ENCODE results near the gene DDAH2.

The DDAH2 gene

DNA sequence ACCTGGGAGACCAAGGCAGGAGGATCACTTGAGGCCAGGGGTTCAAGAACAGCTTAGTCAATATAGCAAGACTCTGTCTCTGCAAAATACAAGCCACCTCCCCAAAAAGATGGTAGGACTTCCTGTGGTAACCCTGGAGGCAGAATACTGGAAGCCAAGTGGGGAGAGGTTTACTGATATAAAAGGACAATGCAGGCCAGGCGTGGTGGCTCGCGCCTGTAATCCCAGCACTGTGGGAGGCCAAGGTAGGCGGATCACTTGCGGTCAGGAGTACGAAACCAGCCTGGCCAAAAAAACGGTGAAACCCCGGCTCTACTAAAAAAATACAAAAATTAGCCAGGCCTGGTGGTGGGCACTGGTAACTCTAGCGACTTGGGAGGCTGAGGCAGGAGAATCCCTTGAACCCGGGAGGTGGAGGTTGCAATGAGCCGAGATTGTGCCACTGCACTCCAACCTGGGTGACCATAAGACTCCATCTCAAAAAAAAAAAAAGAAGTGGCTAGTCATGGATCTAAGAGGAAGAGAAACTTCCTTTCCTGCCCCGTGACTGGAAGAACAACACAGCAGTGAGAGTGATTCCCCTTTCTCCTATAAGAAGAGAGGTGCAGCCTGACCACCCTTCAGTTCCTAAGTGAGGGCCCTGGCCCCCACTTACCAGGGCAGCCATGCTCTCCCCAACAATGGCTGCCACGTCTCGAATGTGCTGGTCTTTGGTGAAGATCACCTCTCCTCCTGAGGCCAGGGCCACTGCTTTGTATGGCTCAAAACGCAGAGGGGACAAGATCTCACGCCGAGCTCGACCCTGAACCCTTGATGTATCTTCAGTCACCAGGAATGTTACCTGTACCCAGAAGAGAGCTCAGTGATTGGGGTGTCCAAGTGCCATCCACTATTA, 39.5 kb upstream of the DDAH2 start:
- Histone ChIP-seq H3K4me1 (ENCODE audit: control insufficient read depth, low read depth, low read length) (peaks cover 3% of the 10 kb centered on the region), H3K9ac (ENCODE audit: low read length) (no peak overlapping the region)

DNA sequence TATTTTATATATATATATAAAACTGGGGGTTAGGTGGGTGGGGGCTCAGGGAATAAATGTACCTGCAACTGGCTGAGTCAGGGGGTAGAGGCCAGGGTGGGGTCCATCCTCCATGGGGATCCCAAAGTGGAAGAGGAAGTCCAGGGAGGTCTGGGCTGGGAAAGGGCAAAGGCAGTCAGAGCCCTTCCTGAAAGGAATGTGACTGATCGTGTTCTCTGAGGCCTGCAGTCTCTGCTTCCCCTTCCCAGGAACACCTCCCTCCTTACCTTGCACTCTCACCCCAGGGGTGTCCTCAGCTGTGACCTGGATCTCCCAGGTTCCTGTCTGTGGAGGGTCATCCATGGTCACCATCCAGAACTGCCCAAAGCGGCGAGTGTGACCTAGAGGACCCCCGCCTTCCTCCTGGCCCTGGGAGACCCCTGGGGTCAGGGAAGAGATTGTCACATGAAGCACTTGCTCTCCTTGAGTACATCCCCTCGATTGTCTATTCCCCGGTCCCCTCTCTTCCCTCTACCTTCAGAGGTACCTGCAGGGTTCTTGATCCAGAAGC, 38.1 kb upstream of the DDAH2 start:
- Histone ChIP-seq H3K4me1 (ENCODE audit: control insufficient read depth, low read depth, low read length) (peaks cover 7% of the 10 kb centered on the region), H3K36me3 (ENCODE audit: control insufficient read depth, low read depth, low read length) (no peaks in the 10 kb centered on the region), H3K27ac (ENCODE audit: low read length) (no peak overlapping the region), H3K9me3 (ENCODE audit: control insufficient read depth, low read depth, low read length) (no peaks in the 10 kb centered on the region), H3K4me3 (ENCODE audit: low read length) (no peak overlapping the region), H3K9ac (ENCODE audit: low read length) (no peak overlapping the region), H3K27me3 (ENCODE audit: control insufficient read depth, insufficient read depth, low read length) (no peaks in the 10 kb centered on the region)

More for the DNA sequence above, 39.5 kb upstream of the DDAH2 start:
- H3K27ac ChIP-seq (ENCODE audit: low read length), result no peak overlapping the region
- H3K36me3 ChIP-seq (ENCODE audit: control insufficient read depth, low read depth, low read length), result no peaks in the 10 kb centered on the region
- H3K4me3 ChIP-seq (ENCODE audit: low read length), result no peak overlapping the region
- H3K9me3 ChIP-seq (ENCODE audit: control insufficient read depth, low read depth, low read length), result no peaks in the 10 kb centered on the region
- no peaks in the 10 kb centered on the region for H3K27me3 ChIP-seq (ENCODE audit: control insufficient read depth, insufficient read depth, low read length)

DNA sequence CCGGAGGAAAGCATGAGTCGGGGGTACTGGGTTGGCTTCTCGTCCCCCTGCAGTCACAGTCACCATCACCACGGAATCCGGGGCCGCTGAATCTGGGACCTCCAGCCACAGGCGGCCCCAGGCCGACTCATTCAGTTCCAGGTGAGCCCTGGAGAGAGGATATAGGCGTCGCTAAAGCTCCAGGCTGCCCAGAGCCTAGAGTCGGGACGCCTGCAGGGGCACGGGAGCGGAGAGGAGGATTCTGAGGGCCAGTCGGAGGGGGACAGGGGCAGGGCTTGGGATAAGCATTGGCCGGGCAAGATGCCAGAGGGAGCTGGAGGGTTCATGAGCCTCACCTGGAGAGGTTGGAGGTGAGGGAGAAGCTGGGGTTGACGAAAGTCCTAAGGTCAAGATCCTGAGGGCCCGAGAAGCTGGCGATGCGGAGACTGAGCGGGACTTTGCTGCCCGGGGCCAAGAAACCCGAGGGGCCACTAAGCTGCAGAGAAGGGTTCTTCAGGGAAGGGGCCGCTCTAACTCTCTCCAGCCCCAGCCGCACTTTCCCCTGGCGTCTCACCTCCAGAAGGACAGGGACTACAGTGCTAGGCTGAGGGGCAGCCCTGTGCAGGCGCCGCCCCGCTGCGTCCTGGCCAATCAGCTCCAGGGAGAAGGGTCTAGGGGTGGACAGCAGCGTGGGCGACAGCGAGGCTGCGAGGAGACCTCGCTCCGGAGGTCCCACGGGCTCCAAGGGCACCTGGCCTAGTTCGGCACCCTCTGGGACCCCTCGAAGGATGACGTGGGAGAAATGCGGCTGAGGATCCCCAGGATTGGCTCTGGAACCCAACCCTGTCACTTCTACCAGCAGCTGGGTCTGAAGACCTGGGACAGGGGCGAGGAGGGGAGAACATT, 37.1 kb upstream of the DDAH2 start:
- no peaks in the 10 kb centered on the region for H3K27me3 ChIP-seq (ENCODE audit: control insufficient read depth, insufficient read depth, low read length)
- peaks cover 7% of the 10 kb centered on the region for H3K4me1 ChIP-seq (ENCODE audit: control insufficient read depth, low read depth, low read length)
- H3K27ac ChIP-seq (ENCODE audit: low read length), result no peak overlapping the region
- peak overlapping the region; percentile 32 for H3K4me3 ChIP-seq (ENCODE audit: low read length)
- no peak overlapping the region for H3K9ac ChIP-seq (ENCODE audit: low read length)
- H3K36me3 ChIP-seq (ENCODE audit: control insufficient read depth, low read depth, low read length), result peaks cover 3% of the 10 kb centered on the region
- no peaks in the 10 kb centered on the region for H3K9me3 ChIP-seq (ENCODE audit: control insufficient read depth, low read depth, low read length)

DNA sequence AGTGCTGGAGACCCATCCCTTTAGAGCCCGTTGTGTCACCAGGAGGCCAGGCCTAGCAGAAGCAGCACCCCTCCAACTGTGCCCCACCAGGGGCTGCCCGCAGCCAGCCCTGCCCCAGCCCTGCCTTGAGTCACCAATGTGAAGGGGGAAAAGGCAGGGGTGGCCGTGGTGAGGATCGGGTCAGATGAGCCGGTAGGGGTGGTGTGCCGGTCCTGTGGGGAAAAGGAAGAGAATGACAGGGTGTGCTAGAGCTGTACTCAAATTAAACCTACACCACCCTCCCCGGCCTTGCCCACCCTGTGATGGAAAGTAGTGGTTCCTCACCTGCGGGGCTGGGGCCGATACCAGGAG, 36.4 kb upstream of the DDAH2 start:
- H3K4me3 ChIP-seq (ENCODE audit: low read length), result no peak overlapping the region
- no peak overlapping the region for H3K27ac ChIP-seq (ENCODE audit: low read length)
- H3K9me3 ChIP-seq (ENCODE audit: control insufficient read depth, low read depth, low read length), result no peaks in the 10 kb centered on the region
- H3K4me1 ChIP-seq (ENCODE audit: control insufficient read depth, low read depth, low read length), result peaks cover 7% of the 10 kb centered on the region
- H3K36me3 ChIP-seq (ENCODE audit: control insufficient read depth, low read depth, low read length), result peaks cover 3% of the 10 kb centered on the region
- H3K9ac ChIP-seq (ENCODE audit: low read length), result no peak overlapping the region
- no peaks in the 10 kb centered on the region for H3K27me3 ChIP-seq (ENCODE audit: control insufficient read depth, insufficient read depth, low read length)

DNA sequence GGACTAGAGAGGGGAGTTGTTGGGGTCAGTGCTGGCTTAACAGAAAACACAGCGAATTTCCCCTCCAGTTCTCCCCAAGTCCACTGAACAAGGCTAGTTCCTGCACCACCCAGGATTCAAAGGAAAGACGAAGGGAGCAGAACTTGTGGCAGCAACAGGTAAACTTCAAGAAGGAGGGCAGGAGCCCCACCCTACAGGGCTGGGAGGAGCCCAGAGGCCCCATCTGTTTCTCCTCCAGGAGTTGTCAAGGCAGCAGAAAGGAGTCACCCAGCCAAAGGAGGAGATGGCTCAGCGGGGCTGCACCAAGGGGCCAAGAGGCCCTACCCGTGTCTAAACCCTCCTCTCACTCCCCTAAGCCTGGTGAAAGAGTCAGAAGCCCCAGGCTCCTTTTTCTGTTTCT, 35.1 kb upstream of the DDAH2 start:
- Histone ChIP-seq H3K4me3 (ENCODE audit: low read length) (no peak overlapping the region), H3K27me3 (ENCODE audit: control insufficient read depth, insufficient read depth, low read length) (no peaks in the 10 kb centered on the region), H3K36me3 (ENCODE audit: control insufficient read depth, low read depth, low read length) (peaks cover 3% of the 10 kb centered on the region), H3K9ac (ENCODE audit: low read length) (no peak overlapping the region), H3K27ac (ENCODE audit: low read length) (no peak overlapping the region), H3K4me1 (ENCODE audit: control insufficient read depth, low read depth, low read length) (peaks cover 7% of the 10 kb centered on the region), H3K9me3 (ENCODE audit: control insufficient read depth, low read depth, low read length) (no peaks in the 10 kb centered on the region)

DNA sequence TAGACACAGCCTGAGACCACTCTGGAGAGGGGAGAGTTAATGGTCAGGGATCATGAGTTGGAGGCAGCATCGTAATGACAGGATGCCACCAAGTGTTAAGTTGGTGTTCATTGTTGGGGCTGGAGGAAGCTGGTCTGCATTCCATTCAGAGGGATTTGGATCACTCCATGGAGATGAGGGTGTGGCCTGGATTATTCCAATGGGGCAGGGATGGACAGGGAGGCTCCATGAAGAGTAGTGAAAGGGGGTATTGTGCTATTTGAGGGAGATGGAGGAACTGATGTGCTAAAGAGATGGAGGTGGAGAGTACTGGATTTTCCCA, 34.5 kb upstream of the DDAH2 start:
- H3K9me3 ChIP-seq (ENCODE audit: control insufficient read depth, low read depth, low read length), result no peaks in the 10 kb centered on the region
- H3K36me3 ChIP-seq (ENCODE audit: control insufficient read depth, low read depth, low read length), result peaks cover 3% of the 10 kb centered on the region
- no peaks in the 10 kb centered on the region for H3K27me3 ChIP-seq (ENCODE audit: control insufficient read depth, insufficient read depth, low read length)
- H3K27ac ChIP-seq (ENCODE audit: low read length), result no peak overlapping the region
- no peak overlapping the region for H3K4me3 ChIP-seq (ENCODE audit: low read length)
- H3K9ac ChIP-seq (ENCODE audit: low read length), result no peak overlapping the region
- peaks cover 7% of the 10 kb centered on the region for H3K4me1 ChIP-seq (ENCODE audit: control insufficient read depth, low read depth, low read length)

DNA sequence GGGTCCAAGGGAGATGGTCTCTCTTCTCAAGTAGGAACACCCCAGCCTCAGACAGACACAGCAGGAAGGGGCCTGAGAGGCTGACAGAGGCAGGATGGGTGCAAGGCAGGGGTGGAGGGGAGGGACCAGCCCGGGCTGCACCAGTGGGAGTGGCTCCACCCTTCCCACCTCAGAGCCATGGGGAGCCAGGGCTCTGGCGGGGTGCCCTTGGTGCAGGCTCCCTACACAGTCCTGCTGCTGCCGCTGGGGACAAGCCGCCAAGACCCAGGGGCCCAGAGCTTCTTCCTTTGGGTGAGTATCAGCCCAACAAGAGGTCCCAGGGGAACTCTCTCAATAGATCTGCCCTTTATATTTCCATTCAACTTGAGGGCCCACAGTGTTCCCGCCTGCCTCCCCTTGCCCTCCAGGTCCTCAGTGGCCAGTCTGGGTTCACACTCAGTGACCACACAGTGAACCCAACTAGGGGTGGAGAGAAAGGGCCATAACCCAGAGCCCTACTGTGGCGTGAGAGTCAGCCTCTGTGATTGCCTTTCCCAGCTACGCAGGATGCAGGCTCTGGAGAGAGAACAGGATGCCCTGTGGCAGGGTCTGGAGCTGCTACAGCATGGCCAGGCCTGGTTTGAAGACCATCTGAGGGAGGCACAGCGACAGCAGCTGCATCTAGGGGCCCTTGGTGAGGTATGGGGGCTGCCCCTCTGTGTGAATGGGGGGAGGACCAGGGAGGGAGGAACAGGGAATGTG, 33.9 kb upstream of the DDAH2 start:
- H3K27me3 ChIP-seq (ENCODE audit: control insufficient read depth, insufficient read depth, low read length), result no peaks in the 10 kb centered on the region
- H3K27ac ChIP-seq (ENCODE audit: low read length), result no peak overlapping the region
- H3K36me3 ChIP-seq (ENCODE audit: control insufficient read depth, low read depth, low read length), result peaks cover 3% of the 10 kb centered on the region
- peaks cover 7% of the 10 kb centered on the region for H3K4me1 ChIP-seq (ENCODE audit: control insufficient read depth, low read depth, low read length)
- H3K4me3 ChIP-seq (ENCODE audit: low read length), result no peak overlapping the region
- H3K9ac ChIP-seq (ENCODE audit: low read length), result no peak overlapping the region
- H3K9me3 ChIP-seq (ENCODE audit: control insufficient read depth, low read depth, low read length), result no peaks in the 10 kb centered on the region

DNA sequence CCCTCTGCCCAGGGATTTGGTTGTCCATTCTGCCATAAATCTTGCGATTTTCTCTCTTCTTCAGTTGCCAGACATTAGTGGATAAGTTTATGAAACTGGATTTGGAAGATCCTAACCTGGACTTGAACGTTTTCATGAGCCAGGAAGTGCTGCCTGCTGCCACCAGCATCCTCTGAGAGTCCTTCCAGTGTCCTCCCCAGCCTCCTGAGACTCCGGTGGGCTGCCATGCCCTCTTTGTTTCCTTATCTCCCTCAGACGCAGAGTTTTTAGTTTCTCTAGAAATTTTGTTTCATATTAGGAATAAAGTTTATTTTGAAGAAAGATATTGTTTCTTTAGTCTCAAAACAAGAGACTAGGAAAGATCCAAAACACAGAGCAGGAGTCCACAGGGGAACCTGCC, 33.3 kb upstream of the DDAH2 start, which contains the start of gene SAPCD1:
Gene SAPCD1, plus strand, starts transcription at position 301 of the 400 bp plus-strand sequence. CDS start 399 bp downstream, outside the sequence.
- no peak within 1 kb of the TSS for H3K9ac ChIP-seq (ENCODE audit: low read length)
- no peak within 1 kb of the TSS for H3K27ac ChIP-seq (ENCODE audit: low read length)
- no peak within 1 kb of the TSS for H3K4me3 ChIP-seq (ENCODE audit: low read length)
- no peaks in the 10 kb centered on the region for H3K27me3 ChIP-seq (ENCODE audit: control insufficient read depth, insufficient read depth, low read length)
- H3K36me3 ChIP-seq (ENCODE audit: control insufficient read depth, low read depth, low read length), result peaks cover 3% of the 10 kb centered on the region
- peaks cover 7% of the 10 kb centered on the region for H3K4me1 ChIP-seq (ENCODE audit: control insufficient read depth, low read depth, low read length)
- no peaks in the 10 kb centered on the region for H3K9me3 ChIP-seq (ENCODE audit: control insufficient read depth, low read depth, low read length)

DNA sequence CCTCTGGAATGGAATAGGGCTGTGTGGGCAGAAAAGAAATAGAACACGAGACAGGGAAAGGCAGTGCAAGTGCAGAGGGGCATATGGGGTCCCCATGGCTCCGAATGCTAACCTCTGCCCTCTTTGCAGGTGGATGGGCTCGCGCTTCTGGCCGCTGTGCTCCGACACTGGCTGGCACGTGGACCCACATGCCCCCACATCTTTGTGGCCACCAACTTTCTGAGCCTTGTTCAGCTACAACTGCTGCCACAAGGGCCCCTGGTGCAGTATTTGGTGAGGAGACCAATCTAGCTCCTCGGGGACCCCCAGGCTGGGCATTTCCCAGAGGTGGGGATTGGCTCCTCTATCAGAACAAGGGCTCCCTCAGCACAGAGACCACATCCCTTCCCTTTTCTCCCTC, 32.2 kb upstream of the DDAH2 start:
- Histone ChIP-seq H3K9me3 (ENCODE audit: control insufficient read depth, low read depth, low read length) (no peaks in the 10 kb centered on the region), H3K36me3 (ENCODE audit: control insufficient read depth, low read depth, low read length) (peaks cover 3% of the 10 kb centered on the region), H3K27me3 (ENCODE audit: control insufficient read depth, insufficient read depth, low read length) (no peaks in the 10 kb centered on the region), H3K9ac (ENCODE audit: low read length) (no peak overlapping the region), H3K4me1 (ENCODE audit: control insufficient read depth, low read depth, low read length) (peaks cover 7% of the 10 kb centered on the region), H3K27ac (ENCODE audit: low read length) (no peak overlapping the region), H3K4me3 (ENCODE audit: low read length) (no peak overlapping the region)

DNA sequence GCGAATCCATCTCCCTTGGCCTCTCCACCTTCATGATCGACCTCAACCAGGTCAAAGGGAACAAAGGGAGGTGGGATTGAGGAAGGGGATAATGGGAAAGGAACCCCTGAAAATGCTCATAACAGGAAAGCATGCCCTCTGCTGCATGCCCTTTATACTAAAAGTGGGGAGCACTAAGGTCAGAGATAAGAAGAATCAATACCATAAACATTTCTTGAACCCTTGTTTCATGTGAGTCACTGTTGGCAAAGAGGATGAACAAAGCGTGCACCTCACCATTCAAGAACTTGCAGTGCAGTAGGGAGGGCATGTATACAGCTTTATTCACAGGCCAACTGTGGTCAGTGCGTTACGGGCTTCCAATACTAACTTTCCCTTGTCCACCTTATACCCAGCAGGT, 31.7 kb upstream of the DDAH2 start:
- H3K4me3 ChIP-seq (ENCODE audit: low read length), result no peak overlapping the region
- no peak overlapping the region for H3K9ac ChIP-seq (ENCODE audit: low read length)
- peaks cover 7% of the 10 kb centered on the region for H3K4me1 ChIP-seq (ENCODE audit: control insufficient read depth, low read depth, low read length)
- peaks cover 3% of the 10 kb centered on the region for H3K36me3 ChIP-seq (ENCODE audit: control insufficient read depth, low read depth, low read length)
- no peaks in the 10 kb centered on the region for H3K9me3 ChIP-seq (ENCODE audit: control insufficient read depth, low read depth, low read length)
- H3K27ac ChIP-seq (ENCODE audit: low read length), result no peak overlapping the region
- no peaks in the 10 kb centered on the region for H3K27me3 ChIP-seq (ENCODE audit: control insufficient read depth, insufficient read depth, low read length)

DNA sequence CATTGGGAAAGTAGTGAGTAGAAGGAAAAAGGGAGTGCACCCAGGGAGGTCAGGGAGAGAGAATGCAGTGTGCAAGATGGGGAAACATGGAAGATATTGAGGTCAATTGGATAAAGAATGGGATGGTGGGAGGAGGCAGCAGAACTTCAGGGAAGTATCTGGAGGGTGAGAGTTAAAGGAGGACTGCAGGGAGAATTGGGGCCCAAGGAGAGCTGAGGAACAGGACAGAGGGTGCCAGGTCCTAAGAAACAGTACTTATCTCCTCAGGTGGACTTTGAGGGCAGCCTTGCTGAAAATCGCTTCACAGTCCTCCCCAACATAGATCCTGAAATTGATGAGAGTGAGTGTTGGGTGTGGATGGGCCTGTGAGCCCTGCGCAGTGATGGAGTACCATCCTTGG, 29.2 kb upstream of the DDAH2 start:
- Histone ChIP-seq H3K9ac (ENCODE audit: low read length) (no peak overlapping the region), H3K4me1 (ENCODE audit: control insufficient read depth, low read depth, low read length) (peaks cover 3% of the 10 kb centered on the region), H3K27ac (ENCODE audit: low read length) (no peak overlapping the region), H3K4me3 (ENCODE audit: low read length) (no peak overlapping the region), H3K27me3 (ENCODE audit: control insufficient read depth, insufficient read depth, low read length) (no peaks in the 10 kb centered on the region), H3K36me3 (ENCODE audit: control insufficient read depth, low read depth, low read length) (peaks cover 3% of the 10 kb centered on the region), H3K9me3 (ENCODE audit: control insufficient read depth, low read depth, low read length) (no peaks in the 10 kb centered on the region)

Measured in iPS-18a (cell line).